WTC11 (cell line): ENCODE measurements around the gene CABP7. TPM values are rescaled to one million over a fixed set of nuclear protein-coding genes. Genes with fewer than 3 reads are reported as not detected.

Experiments used
- ATAC-seq: fragments of 200-7000 bp; cut with Tn5 transposase; 2 replicates; pipeline ENCODE4 v1.10.0; 2021; ENCODE audit warnings: mild to moderate bottlenecking, moderate library complexity
- CTCF ChIA-PET: fragments of 300-600 bp; sonication (Branson Sonifier 250); formaldehyde crosslinking; loops from one replicate; lab custom pipeline; 2021; ENCODE audit warnings: antibody characterized with exemption; lab: Charles Lee
- POLR2A ChIA-PET: fragments of 350-600 bp; sonication (Branson Sonifier 250); formaldehyde crosslinking; loops from one replicate; lab custom pipeline; 2021; ENCODE audit warnings: antibody characterized with exemption; lab: Charles Lee
- DNase-seq: peaks from one replicate; pipeline ENCODE4 v3.0.0; 2021; ENCODE audit warnings: low spot score
- H3K27ac Mint-ChIP-seq: 2 replicates; pipeline ENCODE4 v1.8.0; 2021; ENCODE audit warnings: mixed read lengths
- H3K27me3 Mint-ChIP-seq: 2 replicates; pipeline ENCODE4 v1.8.0; 2021; ENCODE audit warnings: low read depth, mild to moderate bottlenecking, moderate library complexity, mixed read lengths
- H3K36me3 Mint-ChIP-seq: 2 replicates; pipeline ENCODE4 v1.8.0; 2021; ENCODE audit warnings: mixed read lengths
- H3K4me1 Mint-ChIP-seq: 2 replicates; pipeline ENCODE4 v1.8.0; 2022; ENCODE audit warnings: mixed read lengths
- H3K4me3 Mint-ChIP-seq: 2 replicates; pipeline ENCODE4 v1.8.0; 2021; ENCODE audit warnings: mild to moderate bottlenecking, moderate library complexity, mixed read lengths
- H3K9me3 Mint-ChIP-seq: 2 replicates; pipeline ENCODE4 v1.8.0; 2021; ENCODE audit warnings: mixed read lengths
- E2F4 ChIP-seq: sonication (generic); formaldehyde crosslinking; IDR thresholded peaks from 2 replicates; pipeline ENCODE4 v1.8.1; 2022; ENCODE audit warnings: low read depth, mild to moderate bottlenecking, moderate library complexity, missing genetic modification reagents, borderline replicate concordance
- ESRRA ChIP-seq: sonication (generic); formaldehyde crosslinking; IDR thresholded peaks from 2 replicates; pipeline ENCODE4 v1.8.1; 2022; ENCODE audit warnings: mild to moderate bottlenecking, missing genetic modification reagents, borderline replicate concordance
- GRHL2 ChIP-seq: fragments of 250-450 bp; sonication (Bioruptor Pico); IDR thresholded peaks from 2 replicates; pipeline ENCODE4 v1.8.0; 2022; ENCODE audit warnings: mild to moderate bottlenecking, moderate library complexity; ENCODE audit not compliant: insufficient replicate concordance, severe bottlenecking
- GTF2I ChIP-seq: fragments of 250-450 bp; sonication (Bioruptor Pico); conservative IDR thresholded peaks from 2 replicates; pipeline ENCODE4 v1.4.0; 2021; ENCODE audit warnings: mild to moderate bottlenecking
- IRF1 ChIP-seq: sonication (generic); formaldehyde crosslinking; IDR thresholded peaks from 2 replicates; pipeline ENCODE4 v1.8.0; 2023; ENCODE audit warnings: missing genetic modification reagents
- JUN ChIP-seq: sonication (generic); formaldehyde crosslinking; IDR thresholded peaks from 2 replicates; pipeline ENCODE4 v1.8.0; 2023; ENCODE audit warnings: mild to moderate bottlenecking, missing genetic modification reagents
- MAX ChIP-seq: sonication (generic); formaldehyde crosslinking; IDR thresholded peaks from 2 replicates; pipeline ENCODE4 v1.8.0; 2022; ENCODE audit warnings: mild to moderate bottlenecking, missing genetic modification reagents
- NFATC4 ChIP-seq: fragments of 250-450 bp; sonication (Bioruptor Pico); IDR thresholded peaks from 2 replicates; pipeline ENCODE4 v1.9.0; 2021; ENCODE audit warnings: mild to moderate bottlenecking
- NFYB ChIP-seq: sonication (generic); formaldehyde crosslinking; conservative IDR thresholded peaks from 2 replicates; pipeline ENCODE4 v1.8.0; 2022; ENCODE audit warnings: low read depth, missing genetic modification reagents
- NR1H2 ChIP-seq: sonication (generic); formaldehyde crosslinking; IDR thresholded peaks from 2 replicates; pipeline ENCODE4 v1.9.0; 2021; ENCODE audit warnings: mild to moderate bottlenecking, moderate library complexity, missing genetic modification reagents
- NR2C2 ChIP-seq: sonication (generic); formaldehyde crosslinking; IDR thresholded peaks from 2 replicates; pipeline ENCODE4 v1.8.0; 2022; ENCODE audit warnings: mild to moderate bottlenecking, missing genetic modification reagents
- PRRX2 ChIP-seq: fragments of 250-450 bp; sonication (Bioruptor Pico); IDR thresholded peaks from 2 replicates; pipeline ENCODE4 v1.8.0; 2021; ENCODE audit warnings: mild to moderate bottlenecking
- RORB ChIP-seq: fragments of 250-450 bp; sonication (Bioruptor Pico); IDR thresholded peaks from 2 replicates; pipeline ENCODE4 v1.9.0; 2021; ENCODE audit warnings: mild to moderate bottlenecking
- SMAD3 ChIP-seq: sonication (generic); formaldehyde crosslinking; IDR thresholded peaks from 2 replicates; pipeline ENCODE4 v1.8.0; 2022; ENCODE audit warnings: missing genetic modification reagents, mild to moderate bottlenecking, borderline replicate concordance
- SOX15 ChIP-seq: fragments of 250-450 bp; sonication (Bioruptor Pico); IDR thresholded peaks from 2 replicates; pipeline ENCODE4 v1.9.0; 2021; ENCODE audit warnings: mild to moderate bottlenecking
- STAT6 ChIP-seq: sonication (generic); formaldehyde crosslinking; conservative IDR thresholded peaks from 2 replicates; pipeline ENCODE4 v1.8.1; 2023; ENCODE audit warnings: mild to moderate bottlenecking, low read depth, missing genetic modification reagents, moderate library complexity
- TCF7 ChIP-seq: sonication (generic); formaldehyde crosslinking; IDR thresholded peaks from 2 replicates; pipeline ENCODE4 v1.8.0; 2022; ENCODE audit warnings: mild to moderate bottlenecking, low read depth, missing genetic modification reagents, moderate library complexity
- TP53 ChIP-seq: sonication (generic); formaldehyde crosslinking; IDR thresholded peaks from 2 replicates; pipeline ENCODE4 v1.8.1; 2023; ENCODE audit warnings: mild to moderate bottlenecking, missing genetic modification reagents
- ZNF121 ChIP-seq: sonication (generic); formaldehyde crosslinking; IDR thresholded peaks from 2 replicates; pipeline ENCODE4 v1.8.0; 2023; ENCODE audit warnings: missing genetic modification reagents
- ZNF138 ChIP-seq: sonication (generic); formaldehyde crosslinking; conservative IDR thresholded peaks from 2 replicates; pipeline ENCODE4 v1.8.1; 2022; ENCODE audit warnings: mild to moderate bottlenecking, moderate library complexity, missing genetic modification reagents
- ZNF263 ChIP-seq: sonication (generic); formaldehyde crosslinking; IDR thresholded peaks from 2 replicates; pipeline ENCODE4 v1.8.1; 2022; ENCODE audit warnings: low read depth, mild to moderate bottlenecking, moderate library complexity, missing genetic modification reagents
- ZNF317 ChIP-seq: sonication (generic); formaldehyde crosslinking; IDR thresholded peaks from 2 replicates; pipeline ENCODE4 v1.8.1; 2023; ENCODE audit warnings: low read depth, mild to moderate bottlenecking, moderate library complexity, missing genetic modification reagents, borderline replicate concordance
- ZNF416 ChIP-seq: fragments of 250-450 bp; sonication (Bioruptor Pico); IDR thresholded peaks from 2 replicates; pipeline ENCODE4 v1.9.0; 2021; ENCODE audit warnings: mild to moderate bottlenecking, inconsistent platforms
- total RNA-seq: library from RNA; stranded (reverse); gene quantifications from 3 replicates; pipeline ENCODE4 v1.2.3, GENCODE V29; 2021
- TF ChIP-seq, protein P1 (sequence below): sonication (generic); formaldehyde crosslinking; IDR thresholded peaks from 2 replicates; pipeline ENCODE4 v1.8.1; 2022; ENCODE audit warnings: missing genetic modification reagents, borderline replicate concordance
- TF ChIP-seq, protein P2 (sequence below): sonication (generic); formaldehyde crosslinking; IDR thresholded peaks from 2 replicates; pipeline ENCODE4 v1.8.0; 2022; ENCODE audit warnings: mild to moderate bottlenecking, missing genetic modification reagents
- TF ChIP-seq, protein P3 (sequence below): sonication (generic); formaldehyde crosslinking; IDR thresholded peaks from 2 replicates; pipeline ENCODE4 v1.8.0; 2023; ENCODE audit warnings: mild to moderate bottlenecking, missing genetic modification reagents

Gene CABP7
- total RNA-seq, 1 experiment from 2014 or later, result 0.17 TPM

GRCh38 chr22:29674121-29674520 is 45.7 kb upstream of the CABP7 start:
- DNase-seq (no peak), ATAC-seq (no peak)
- no peaks in the 10 kb centered on the region for H3K27me3 Mint-ChIP-seq
- no peaks in the 10 kb centered on the region for H3K9me3 Mint-ChIP-seq
- no peak overlapping the region for H3K27ac Mint-ChIP-seq
- peaks cover 42% of the 10 kb centered on the region for H3K36me3 Mint-ChIP-seq
- H3K4me1 Mint-ChIP-seq, result no peaks in the 10 kb centered on the region
- POLR2A ChIA-PET, result no interaction called here
- TF ChIP-seq ZNF317 (CRISPR knock-in tag) (no peak), NR1H2 (no peak), ZNF263 (CRISPR knock-in tag) (no peak), ZNF416 (CRISPR knock-in tag) (no peak), NFYB (no peak), SMAD3 (CRISPR knock-in tag) (no peak), RORB (CRISPR knock-in tag) (no peak), E2F4 (CRISPR knock-in tag) (no peak), NR2C2 (CRISPR knock-in tag) (no peak), PRRX2 (no peak), ESRRA (CRISPR knock-in tag) (no peak), GRHL2 (CRISPR knock-in tag) (no peak), NFATC4 (CRISPR knock-in tag) (no peak)
- TF ChIP-seq, protein P1, sequence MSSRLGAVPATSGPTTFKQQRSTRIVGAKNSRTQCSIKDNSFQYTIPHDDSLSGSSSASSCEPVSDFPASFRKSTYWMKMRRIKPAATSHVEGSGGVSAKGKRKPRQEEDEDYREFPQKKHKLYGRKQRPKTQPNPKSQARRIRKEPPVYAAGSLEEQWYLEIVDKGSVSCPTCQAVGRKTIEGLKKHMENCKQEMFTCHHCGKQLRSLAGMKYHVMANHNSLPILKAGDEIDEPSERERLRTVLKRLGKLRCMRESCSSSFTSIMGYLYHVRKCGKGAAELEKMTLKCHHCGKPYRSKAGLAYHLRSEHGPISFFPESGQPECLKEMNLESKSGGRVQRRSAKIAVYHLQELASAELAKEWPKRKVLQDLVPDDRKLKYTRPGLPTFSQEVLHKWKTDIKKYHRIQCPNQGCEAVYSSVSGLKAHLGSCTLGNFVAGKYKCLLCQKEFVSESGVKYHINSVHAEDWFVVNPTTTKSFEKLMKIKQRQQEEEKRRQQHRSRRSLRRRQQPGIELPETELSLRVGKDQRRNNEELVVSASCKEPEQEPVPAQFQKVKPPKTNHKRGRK, result no peak
- TF ChIP-seq, protein P2, sequence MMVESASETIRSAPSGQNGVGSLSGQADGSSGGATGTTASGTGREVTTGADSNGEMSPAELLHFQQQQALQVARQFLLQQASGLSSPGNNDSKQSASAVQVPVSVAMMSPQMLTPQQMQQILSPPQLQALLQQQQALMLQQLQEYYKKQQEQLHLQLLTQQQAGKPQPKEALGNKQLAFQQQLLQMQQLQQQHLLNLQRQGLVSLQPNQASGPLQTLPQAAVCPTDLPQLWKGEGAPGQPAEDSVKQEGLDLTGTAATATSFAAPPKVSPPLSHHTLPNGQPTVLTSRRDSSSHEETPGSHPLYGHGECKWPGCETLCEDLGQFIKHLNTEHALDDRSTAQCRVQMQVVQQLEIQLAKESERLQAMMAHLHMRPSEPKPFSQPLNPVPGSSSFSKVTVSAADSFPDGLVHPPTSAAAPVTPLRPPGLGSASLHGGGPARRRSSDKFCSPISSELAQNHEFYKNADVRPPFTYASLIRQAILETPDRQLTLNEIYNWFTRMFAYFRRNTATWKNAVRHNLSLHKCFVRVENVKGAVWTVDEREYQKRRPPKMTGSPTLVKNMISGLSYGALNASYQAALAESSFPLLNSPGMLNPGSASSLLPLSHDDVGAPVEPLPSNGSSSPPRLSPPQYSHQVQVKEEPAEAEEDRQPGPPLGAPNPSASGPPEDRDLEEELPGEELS (CRISPR knock-in tag), result no peak
- CTCF ChIA-PET, result no interaction called here
- no peak overlapping the region for H3K4me3 Mint-ChIP-seq

- ATAC-seq, result no peak
- no peaks in the 10 kb centered on the region for H3K27me3 Mint-ChIP-seq
- H3K36me3 Mint-ChIP-seq, result peaks cover 35% of the 10 kb centered on the region
- H3K27ac Mint-ChIP-seq, result no peak overlapping the region
- POLR2A ChIA-PET, result no interaction called here
- no peak overlapping the region for H3K4me3 Mint-ChIP-seq
- CTCF ChIA-PET, result interaction anchor here (1.1 to 1.4 kb wide), 2 partner anchors 11 to 12 kb away, joined by 3 to 15 read pairs; no protein-coding TSS in a partner anchor
- no peaks in the 10 kb centered on the region for H3K4me1 Mint-ChIP-seq
- H3K9me3 Mint-ChIP-seq, result no peaks in the 10 kb centered on the region
- DNase-seq, result no peak
- TF ChIP-seq STAT6 (no peak), JUN (CRISPR knock-in tag) (no peak), MAX (CRISPR knock-in tag) (no peak), GTF2I (CRISPR knock-in tag) (no peak), SOX15 (CRISPR knock-in tag) (no peak), TCF7 (CRISPR knock-in tag) (no peak), TP53 (no peak), ESRRA (CRISPR knock-in tag) (no peak), IRF1 (CRISPR knock-in tag) (no peak), RORB (CRISPR knock-in tag) (no peak), ZNF138 (CRISPR knock-in tag) (no peak), ZNF317 (CRISPR knock-in tag) (no peak), ZNF121 (CRISPR knock-in tag) (no peak)
- TF ChIP-seq, protein P3, sequence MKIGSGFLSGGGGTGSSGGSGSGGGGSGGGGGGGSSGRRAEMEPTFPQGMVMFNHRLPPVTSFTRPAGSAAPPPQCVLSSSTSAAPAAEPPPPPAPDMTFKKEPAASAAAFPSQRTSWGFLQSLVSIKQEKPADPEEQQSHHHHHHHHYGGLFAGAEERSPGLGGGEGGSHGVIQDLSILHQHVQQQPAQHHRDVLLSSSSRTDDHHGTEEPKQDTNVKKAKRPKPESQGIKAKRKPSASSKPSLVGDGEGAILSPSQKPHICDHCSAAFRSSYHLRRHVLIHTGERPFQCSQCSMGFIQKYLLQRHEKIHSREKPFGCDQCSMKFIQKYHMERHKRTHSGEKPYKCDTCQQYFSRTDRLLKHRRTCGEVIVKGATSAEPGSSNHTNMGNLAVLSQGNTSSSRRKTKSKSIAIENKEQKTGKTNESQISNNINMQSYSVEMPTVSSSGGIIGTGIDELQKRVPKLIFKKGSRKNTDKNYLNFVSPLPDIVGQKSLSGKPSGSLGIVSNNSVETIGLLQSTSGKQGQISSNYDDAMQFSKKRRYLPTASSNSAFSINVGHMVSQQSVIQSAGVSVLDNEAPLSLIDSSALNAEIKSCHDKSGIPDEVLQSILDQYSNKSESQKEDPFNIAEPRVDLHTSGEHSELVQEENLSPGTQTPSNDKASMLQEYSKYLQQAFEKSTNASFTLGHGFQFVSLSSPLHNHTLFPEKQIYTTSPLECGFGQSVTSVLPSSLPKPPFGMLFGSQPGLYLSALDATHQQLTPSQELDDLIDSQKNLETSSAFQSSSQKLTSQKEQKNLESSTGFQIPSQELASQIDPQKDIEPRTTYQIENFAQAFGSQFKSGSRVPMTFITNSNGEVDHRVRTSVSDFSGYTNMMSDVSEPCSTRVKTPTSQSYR, result no peak
These were observed 40.5 kb upstream of the CABP7 start for GRCh38 chr22:29679316-29679715.
